ENCODE data around the gene SERTAD4.

- TF ChIP-seq POLR2A (IDR thresholded peaks at IDR 0.05), result no peak
- TF ChIP-seq, protein P1, sequence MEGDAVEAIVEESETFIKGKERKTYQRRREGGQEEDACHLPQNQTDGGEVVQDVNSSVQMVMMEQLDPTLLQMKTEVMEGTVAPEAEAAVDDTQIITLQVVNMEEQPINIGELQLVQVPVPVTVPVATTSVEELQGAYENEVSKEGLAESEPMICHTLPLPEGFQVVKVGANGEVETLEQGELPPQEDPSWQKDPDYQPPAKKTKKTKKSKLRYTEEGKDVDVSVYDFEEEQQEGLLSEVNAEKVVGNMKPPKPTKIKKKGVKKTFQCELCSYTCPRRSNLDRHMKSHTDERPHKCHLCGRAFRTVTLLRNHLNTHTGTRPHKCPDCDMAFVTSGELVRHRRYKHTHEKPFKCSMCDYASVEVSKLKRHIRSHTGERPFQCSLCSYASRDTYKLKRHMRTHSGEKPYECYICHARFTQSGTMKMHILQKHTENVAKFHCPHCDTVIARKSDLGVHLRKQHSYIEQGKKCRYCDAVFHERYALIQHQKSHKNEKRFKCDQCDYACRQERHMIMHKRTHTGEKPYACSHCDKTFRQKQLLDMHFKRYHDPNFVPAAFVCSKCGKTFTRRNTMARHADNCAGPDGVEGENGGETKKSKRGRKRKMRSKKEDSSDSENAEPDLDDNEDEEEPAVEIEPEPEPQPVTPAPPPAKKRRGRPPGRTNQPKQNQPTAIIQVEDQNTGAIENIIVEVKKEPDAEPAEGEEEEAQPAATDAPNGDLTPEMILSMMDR (IDR thresholded peaks at IDR 0.05), result no peak
These were observed 20.0 kb downstream of the SERTAD4 start for GRCh38 chr1:210252621-210253051.
